HG03060 (cell line): ENCODE data around the gene DDX46.
"Not testable (repeated sequence)": the region's sequence is repeated elsewhere in the genome, so short reads cannot be mapped to it uniquely, and the experiment has no call there.

ENCODE experiments used
- ATAC-seq: cut with Tn5 transposase; IDR thresholded peaks from one replicate; pipeline ENCODE4 v1.9.1; 2021; ENCODE audit warnings: low read depth, moderate number of reproducible peaks; ENCODE audit not compliant: unreplicated experiment

The DDX46 gene

DNA sequence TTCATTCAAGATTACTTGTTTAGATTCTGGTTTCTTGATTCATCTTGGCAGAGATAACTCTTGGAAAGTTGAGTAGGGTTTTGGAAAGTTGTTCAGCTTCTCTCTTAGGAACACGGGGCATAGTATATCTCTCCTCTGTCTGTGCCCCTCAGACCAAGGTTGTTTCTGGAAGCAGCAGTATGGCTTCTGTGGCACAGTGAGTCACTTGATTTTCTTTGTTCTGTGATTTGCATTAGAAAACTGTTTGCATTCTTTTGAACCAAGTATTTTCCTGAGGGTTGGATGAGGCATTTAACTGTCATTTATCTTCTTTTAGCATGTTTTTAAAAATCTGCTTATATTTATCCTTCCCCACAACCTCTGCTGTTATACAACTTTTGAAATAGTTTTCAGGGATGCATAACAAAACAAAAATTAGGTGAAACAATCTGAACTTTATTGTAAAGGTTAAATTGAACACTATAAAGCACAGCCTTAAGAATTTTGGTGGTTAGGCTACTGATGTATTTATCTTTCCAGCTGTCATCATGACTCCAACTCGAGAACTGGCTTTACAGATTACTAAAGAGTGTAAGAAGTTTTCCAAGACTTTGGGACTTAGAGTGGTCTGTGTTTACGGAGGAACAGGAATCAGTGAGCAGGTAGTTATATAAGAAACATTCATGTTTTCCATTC lies 26.5 kb downstream of the DDX46 start:
- ATAC-seq = no peak

DNA sequence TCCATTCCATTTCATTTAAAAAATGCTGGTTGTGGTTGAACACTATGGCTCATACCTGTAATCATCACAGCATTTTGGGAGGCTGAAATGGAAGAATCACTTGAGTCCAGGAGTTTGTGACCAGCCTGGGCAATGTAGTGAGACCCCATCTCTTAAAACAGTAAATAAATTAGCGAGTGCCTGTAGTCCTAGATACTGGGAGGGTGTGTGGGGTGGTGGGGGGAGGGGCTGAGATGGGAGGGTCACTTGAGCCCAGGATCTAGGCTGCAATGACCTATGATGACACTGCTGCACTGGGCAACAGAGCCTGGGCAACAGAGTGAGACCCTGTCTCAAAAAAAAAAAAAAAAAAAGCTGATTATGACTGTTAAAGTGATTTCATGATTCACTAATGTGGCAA lies 29.1 kb downstream of the DDX46 start:
- ATAC-seq = no peak

DNA sequence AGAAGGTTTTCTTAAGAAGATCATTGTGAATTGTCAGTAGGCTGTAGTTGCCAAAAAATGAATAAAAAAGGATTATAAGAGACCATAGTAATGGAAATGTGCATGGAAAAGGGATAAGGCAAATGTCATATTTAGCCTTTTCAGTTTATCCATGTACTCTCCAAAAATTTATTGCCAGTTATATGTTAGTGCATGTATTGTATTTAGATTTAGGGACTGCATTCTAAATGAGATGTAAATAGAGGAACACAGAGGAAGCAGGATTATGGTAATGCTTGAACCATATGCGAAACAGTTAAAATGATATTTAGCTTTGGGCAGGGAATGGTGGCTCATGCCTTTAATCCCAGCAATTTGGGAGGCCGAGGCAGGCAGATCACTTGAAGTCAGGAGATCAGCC lies 33.0 kb downstream of the DDX46 start:
- ATAC-seq = no peak

DNA sequence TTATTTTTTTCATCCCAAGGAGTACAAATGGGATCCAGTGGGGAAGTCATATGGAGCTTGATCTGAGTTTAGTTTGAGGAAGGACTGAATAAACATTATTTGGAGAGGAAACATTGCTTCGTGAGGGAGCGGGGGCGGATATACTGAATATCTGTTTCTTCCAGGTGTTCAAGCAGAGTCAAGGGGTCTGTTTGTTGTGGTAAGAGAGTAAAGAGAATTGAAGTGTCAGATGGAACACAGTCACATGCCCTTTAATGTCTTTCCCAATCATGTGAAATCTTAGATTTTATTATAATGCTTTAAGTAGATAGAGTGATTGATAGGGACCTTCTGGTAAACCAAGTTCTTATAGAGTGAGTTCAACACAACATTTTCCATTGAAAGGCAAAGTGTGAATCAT lies 33.7 kb downstream of the DDX46 start:
- ATAC-seq = no peak

DNA sequence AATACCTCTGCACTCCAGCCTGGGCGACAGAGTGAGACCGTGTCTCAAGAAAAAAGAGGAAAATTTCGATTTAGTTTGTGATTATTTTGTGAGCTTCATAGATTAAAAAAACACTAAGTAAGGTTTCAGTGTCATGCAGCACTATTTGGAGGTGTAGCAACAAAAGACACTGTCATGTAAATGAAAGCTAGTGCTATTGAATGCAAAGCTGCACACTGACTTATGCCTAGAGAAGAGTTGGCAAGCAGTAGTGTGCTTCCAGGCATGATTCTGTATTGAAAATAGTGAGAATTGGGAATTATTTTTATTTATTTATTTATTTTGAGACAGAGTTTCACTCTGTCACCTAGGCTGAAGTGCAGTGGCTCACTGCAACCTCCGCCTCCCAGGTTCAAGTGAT lies 34.5 kb downstream of the DDX46 start:
- ATAC-seq = no peak

DNA sequence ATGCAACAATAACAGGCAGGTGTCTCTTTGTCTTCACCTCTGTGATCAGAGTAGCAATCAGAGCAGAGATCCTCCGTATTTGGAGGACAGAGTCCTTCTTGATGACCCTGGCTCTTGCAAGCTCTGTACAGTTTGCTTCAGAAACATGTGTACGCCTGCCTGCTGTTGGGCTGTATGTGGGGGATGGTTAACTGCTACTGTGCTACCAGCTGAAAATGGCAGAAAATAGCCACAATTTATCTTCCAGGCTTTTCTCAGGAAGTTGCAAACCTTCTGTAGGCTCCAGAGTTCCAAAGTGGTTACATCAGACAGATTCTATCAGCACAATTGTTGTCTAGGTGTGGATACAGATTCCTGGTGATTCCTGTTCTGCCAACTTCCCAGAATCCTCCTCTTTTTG lies 35.5 kb downstream of the DDX46 start:
- no peak for ATAC-seq

DNA sequence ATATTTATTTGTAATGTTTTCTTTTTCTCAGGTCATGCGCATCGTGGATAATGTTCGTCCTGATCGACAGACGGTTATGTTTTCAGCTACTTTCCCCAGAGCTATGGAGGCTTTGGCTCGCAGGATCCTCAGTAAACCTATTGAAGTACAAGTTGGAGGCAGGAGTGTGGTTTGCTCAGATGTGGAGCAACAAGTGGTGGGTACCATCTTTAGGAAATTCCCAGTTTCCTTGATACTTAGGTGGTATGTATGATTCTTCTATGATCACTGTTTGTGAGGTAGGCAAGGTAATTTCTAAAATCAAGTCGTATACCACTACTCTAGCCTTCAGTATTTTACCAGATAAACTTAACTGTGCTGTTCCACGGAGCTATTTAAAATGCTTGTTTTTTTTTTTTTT lies 36.2 kb downstream of the DDX46 start:
- no peak for ATAC-seq

DNA sequence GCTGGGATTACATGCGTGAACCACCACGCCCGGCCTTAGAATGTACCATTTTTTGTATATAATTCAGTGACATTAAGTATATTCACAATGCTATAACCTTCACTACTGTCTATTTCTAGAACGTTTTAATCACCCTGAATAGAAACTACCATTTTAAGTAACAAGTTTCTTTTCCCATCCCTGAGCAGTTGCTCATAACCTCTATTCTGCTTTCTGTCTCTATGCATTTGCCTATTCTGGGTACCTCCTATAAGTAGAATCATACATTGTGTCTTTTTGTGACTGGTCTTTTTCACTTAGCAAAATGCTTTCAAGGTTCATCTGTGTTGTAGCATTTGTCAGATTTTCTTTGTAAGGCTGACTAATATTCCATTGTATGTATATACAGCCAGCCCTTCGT lies 39.9 kb downstream of the DDX46 start:
- ATAC-seq = no peak

DNA sequence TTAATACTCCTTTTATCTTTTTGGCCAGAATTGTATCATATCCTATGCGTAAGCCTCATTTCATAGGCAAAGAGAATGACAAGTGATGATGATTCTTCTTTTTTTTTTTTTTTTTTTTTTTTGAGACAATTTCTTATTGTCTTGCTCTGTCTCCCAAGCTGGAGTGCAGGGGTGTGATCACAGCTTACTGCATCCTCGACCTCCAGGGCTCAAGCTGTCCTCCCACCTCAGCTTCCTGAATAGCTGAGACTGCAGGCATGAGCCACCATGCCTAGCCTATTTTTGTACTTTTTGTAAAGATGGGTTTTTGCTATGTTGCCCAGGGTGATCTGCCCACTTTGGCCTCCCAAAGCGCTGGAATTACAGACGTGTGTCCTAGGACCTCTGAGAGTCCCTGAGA lies 45.2 kb downstream of the DDX46 start:
- no peak for ATAC-seq

DNA sequence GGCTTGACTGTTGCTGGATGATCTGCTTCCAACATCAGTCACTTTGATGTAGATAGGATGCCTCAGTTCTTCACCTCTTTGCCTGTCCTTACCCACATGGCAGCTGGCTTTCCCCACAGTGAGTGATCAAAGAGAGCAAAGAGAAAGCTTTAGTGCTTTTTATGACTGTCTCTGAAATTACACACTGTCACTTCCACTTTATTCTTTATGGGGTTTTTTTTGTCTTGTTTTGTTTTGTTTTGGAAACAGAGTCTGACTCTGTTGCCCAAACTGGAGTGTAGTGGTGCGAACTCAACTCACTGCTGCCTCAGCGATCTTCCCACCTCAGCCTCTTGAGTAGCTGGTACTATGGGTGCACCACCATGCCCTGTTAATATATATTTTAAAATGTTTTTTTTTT lies 54.8 kb downstream of the DDX46 start:
- ATAC-seq = no peak

DNA sequence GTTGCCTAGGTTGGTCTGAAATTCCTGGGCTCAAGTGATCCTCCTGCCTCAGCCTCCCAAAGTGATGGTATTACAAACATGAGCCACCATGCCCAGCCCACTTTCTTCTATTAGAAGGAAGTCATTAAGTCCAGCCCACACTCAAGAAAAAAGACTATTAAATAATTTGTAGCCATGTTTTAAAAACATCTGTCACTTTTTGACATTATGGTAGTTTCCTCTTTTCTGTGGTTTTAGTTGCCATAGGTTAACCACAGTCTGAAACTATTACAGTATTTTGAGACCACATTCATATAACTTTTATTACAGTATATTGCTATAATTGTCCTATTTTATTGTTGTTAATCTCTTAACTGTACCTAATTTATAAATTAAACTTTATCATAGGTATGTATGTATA lies 55.2 kb downstream of the DDX46 start:
- ATAC-seq = no peak

DNA sequence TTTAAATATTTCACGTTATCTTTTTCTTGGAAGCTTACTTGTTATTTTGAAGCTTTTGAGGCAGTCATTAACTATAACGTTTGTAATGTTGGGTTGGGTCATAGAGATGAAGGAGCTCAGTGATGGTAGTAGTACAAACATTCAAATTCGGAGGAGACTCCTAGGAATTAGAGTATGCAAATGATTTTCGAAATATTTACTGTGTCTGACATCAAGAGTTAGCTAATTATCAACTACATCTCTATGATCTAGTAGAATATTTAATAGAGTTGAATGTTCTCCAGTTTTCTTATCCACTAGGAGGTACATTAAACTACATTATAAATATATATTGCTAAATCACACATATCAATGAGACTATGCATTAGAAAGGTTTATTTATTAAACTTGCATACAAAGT lies 58.4 kb downstream of the DDX46 start:
- ATAC-seq = no peak

DNA sequence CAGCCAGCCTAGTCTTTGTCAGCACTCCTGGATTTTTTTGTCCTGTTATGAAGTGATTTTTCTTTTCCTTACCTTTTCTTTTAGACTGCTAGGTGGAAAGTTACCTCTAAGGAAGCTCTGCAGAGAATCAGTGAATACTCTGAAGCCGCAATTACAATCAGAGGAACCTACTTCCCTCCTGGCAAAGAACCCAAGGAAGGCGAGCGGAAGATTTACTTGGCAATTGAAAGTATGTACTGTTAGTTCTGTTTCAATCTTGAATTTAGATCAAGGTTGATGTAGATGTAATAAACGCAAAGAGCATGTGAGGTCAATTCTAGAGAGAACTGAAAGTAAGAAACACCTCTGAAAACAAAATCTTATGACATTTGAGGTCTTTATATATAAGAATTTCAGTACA lies 60.2 kb downstream of the DDX46 start:
- ATAC-seq = no peak

DNA sequence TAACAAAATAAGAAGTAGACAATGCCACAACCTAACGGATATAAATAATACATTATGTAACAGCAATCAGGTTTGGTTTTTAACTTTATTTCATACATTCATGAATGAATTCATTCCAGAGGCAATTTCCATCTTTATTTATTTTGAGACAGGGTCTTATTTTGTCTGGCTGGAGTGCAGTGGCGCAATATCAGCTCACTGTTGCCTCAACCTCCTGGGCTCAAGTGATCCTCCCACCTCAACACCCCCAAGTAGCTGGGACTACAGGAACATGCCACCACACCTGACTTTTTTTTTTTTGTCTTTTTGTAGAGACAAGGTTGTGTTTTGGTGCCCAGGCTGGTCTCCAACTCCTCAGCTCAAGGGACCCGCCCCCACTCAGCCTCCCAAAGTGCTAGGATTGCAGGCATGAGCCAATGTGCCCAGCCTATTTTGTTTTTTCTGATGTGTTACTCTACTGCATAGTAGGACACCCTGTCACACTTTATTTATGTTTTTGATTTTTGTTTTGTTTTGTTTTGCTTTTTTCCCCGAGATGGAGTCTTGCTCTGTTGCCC lies 60.9 kb downstream of the DDX46 start:
- ATAC-seq = no peak

DNA sequence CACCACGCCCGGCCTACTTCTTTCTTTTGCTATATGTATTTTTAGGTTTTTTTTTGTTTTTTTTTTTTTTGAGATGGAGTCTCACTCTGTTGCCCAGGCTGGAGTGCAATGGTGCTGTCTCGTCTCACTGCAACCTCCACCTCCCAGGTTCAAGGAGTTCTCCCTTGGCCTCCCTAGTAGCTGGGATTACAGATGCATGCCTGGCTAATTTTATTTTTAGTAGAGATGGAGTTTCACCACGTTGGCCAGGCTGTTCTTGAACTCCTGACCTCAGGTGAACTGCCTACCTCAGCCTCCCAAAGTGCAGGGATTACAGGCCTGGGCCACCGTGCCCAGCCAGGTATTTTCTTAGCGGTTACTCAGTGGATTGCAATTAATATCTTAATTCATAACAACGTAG lies 63.3 kb downstream of the DDX46 start:
- no peak for ATAC-seq

DNA sequence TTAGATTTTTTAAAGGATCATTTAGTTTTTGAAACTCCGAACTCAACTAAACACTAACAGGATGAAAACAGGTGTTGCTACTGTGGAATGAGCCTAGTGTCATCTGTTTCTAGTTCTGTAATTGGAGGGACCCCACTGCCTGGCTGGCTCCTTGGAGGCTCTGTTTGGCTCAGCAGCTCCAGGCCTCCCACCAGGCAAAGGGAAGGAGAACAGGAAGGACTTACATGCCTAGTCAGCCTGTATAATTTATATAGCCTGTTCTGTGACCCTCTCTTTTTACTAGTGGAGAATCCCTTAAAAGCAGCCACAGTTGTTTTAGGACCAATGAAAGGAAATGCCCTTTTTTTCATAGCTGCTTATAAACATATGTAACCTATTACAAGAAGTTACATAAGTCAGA lies 66.1 kb downstream of the DDX46 start:
- no peak for ATAC-seq

DNA sequence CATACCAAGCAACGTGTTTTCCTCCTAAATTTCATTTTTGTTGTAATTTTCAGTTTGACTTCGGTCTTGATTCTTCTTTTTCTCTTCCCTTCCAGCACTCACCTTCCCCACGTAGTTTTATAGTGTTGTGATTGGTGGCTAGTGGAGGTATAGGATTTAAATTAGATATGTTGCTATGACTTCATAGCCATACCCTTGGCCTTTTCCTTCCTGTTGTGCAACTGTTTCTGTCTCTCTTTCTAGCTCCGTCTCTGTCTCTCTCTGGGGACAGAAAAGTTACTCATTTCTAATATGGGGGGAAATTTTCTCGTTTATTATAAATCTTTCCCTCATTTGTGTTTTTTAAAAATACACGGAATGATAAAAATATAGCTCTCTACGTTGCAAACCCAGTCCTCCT lies 66.6 kb downstream of the DDX46 start:
- no peak for ATAC-seq

DNA sequence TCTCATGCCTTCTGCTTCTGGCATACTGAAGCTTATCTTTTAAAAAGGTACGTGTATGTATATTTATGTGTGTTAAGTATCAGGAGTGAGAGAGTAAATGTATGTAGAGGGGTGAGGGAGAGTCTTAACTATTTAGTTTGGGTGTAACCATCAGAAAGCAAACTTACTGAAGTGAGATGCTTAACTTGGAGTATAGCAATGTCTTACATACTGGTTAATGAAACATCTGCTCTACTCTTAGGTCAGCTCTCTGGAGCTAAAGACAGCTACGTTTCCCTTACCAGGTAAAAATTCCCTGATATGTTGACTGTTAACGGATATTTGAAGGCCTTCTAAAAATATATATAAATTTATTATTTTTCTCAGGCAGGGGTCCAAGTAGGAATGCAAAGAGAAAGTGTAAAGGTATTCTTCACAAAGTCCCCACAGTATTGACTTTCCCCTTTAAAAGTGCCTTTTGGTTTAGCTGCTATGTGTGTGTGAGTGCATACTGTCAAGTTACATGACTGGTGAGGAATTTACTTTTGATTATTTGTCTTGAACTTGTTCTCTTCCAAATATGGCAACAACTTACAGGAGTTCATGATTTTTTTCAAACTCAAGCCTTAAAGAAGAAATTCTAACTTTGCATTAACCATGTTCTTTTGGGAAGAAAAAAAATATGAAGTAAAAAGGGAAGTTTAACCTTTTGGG lies 74.9 kb downstream of the DDX46 start:
- no peak for ATAC-seq

DNA sequence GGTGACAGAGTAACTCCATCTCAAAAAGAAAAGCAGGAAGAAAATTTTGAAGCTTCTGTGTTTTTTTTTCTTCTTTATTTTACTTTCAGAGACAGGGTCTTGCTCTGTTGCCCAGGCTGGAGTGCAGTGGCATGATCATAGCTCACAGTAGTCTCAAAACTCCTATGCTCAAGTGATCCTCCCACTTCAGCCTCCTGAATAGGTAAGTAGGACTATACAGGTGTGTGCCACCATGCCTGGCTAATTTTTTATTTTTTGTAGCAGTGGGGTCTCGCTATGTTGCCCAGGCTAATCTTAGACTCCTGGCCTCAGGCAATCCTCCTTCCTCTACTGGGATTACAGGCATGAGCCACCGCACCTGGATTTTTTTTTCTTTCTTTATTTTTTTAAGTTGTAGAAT lies 77.0 kb downstream of the DDX46 start:
- ATAC-seq = no peak

DNA sequence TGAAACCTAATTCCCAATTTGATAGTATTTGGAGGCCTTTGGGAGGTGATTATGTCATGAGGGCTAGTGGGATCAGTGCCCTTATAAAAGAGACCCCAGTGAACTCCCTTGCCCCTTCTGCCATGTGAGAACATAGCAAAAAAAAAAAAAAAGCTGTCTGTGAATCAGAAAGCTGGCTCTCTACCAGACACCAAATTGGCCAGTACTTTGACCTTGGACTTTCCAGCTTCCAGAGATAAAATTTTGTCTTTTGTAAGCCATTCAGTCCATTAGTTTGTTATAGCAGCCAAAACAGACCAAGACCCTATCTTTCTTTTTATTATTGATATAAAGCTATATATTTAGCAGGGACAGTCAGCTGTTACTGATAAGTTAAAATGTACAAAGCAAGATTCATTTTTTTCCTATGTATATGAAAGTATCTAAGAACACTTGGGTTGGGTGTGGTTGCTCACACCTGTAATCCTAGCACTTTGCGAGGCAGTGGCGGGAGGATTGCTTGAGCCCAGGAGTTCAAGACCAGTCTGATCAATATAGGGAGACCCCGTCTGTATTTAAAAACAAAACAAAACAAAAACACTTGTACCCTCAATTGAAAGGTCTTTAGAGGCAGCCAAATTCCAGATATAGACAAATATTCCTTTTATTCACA lies 79.1 kb downstream of the DDX46 start:
- ATAC-seq = no peak

DNA sequence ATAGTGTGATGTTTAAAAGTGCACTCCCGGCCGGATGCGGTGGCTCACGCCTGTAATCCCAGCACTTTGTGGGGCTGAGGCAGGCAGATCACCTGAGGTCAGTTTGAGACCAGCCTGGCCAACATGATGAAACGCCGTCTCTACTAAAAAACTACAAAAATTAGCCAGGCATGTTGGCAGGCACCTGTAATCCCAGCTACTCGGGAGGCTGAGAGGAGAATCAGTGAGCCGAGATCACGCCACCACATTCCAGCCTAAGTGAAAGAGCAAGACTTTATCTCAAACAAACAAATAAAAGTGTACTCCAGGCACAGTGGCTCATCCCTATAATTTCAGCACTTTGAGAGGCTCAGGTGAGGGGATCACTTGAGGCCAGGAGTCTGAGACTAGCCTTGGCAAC lies 79.8 kb downstream of the DDX46 start:
- ATAC-seq = not testable (repeated sequence)

DNA sequence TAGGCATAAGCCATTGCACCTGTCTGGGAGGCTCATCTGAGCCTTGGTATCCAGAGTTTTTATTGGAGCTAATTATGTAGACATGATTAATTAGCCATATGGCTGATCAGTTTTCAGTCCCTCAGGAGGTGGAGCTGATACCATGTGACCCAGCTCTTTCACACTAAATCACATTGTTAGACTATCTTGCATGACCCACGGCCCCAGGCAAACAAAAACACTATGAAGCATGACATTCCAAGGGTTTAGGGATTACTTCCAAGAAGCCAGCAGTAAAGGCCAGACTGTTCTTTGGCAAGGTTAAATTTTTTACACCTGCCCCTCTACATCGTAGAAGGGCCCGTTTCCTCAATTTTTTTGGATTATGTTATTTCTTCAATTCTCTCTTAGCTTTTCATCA lies 82.2 kb downstream of the DDX46 start:
- ATAC-seq = no peak
